ENCODE measurements around the gene ASTN2.

ASTN2 gene

GRCh38 chr9:116490321-116490720, 924.5 kb downstream of the ASTN2 start:
- DNase-seq (ENCODE audit: low spot score): no peak
- in situ Hi-C loops (cut with MboI; ENCODE audit: low pct_unique_long_range_greater_than_20kb, low sequenced_read_pairs, unreplicated experiment): no loop called here
- TF ChIP-seq, protein P1, sequence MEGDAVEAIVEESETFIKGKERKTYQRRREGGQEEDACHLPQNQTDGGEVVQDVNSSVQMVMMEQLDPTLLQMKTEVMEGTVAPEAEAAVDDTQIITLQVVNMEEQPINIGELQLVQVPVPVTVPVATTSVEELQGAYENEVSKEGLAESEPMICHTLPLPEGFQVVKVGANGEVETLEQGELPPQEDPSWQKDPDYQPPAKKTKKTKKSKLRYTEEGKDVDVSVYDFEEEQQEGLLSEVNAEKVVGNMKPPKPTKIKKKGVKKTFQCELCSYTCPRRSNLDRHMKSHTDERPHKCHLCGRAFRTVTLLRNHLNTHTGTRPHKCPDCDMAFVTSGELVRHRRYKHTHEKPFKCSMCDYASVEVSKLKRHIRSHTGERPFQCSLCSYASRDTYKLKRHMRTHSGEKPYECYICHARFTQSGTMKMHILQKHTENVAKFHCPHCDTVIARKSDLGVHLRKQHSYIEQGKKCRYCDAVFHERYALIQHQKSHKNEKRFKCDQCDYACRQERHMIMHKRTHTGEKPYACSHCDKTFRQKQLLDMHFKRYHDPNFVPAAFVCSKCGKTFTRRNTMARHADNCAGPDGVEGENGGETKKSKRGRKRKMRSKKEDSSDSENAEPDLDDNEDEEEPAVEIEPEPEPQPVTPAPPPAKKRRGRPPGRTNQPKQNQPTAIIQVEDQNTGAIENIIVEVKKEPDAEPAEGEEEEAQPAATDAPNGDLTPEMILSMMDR (IDR thresholded peaks at IDR 0.05; ENCODE audit: extremely low read depth, insufficient read depth, missing control alignments): no peak

- no peak for DNase-seq (ENCODE audit: low spot score)
- TF ChIP-seq, protein P1 (IDR thresholded peaks at IDR 0.05; ENCODE audit: extremely low read depth, insufficient read depth, missing control alignments): no peak
- in situ Hi-C loops (cut with MboI; ENCODE audit: low pct_unique_long_range_greater_than_20kb, low sequenced_read_pairs, unreplicated experiment): no loop called here
Measured at GRCh38 chr9:116488373-116488772, 926.5 kb downstream of the ASTN2 start.

GRCh38 chr9:116484492-116485061, 930.3 kb downstream of the ASTN2 start:
- TF ChIP-seq, protein P1 (IDR thresholded peaks at IDR 0.05; ENCODE audit: extremely low read depth, insufficient read depth, missing control alignments): no peak
- no peak for DNase-seq (ENCODE audit: low spot score)
- in situ Hi-C loops (cut with MboI; ENCODE audit: low pct_unique_long_range_greater_than_20kb, low sequenced_read_pairs, unreplicated experiment): no loop called here

- TF ChIP-seq, protein P1 (IDR thresholded peaks at IDR 0.05; ENCODE audit: extremely low read depth, insufficient read depth, missing control alignments): no peak
- in situ Hi-C loops (cut with MboI; ENCODE audit: low pct_unique_long_range_greater_than_20kb, low sequenced_read_pairs, unreplicated experiment): no loop called here
- no peak for DNase-seq (ENCODE audit: low spot score)
Measured at GRCh38 chr9:116483622-116484491, 931.0 kb downstream of the ASTN2 start.

DNA sequence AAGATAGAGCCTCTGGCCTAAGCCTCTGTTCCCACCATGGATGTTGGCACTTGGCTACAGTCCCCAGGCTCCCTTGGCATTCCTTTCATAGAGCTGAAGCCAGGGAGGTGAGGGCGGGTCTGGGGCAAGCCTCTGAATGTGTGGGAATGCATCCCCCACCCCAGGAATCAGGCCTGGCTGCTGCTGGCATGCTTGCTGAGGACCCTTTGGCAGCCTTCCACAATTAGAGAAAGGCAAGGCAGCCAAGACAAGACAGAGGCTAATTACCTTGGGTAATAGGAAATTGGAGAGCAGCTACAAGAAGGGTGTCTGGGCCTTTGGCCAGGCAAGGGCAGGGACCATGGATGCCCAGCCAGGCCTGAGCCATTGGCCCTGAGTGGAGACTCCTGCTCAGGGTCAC, 932.1 kb downstream of the ASTN2 start:
- no peak for DNase-seq (ENCODE audit: low spot score)
- in situ Hi-C loops (cut with MboI; ENCODE audit: low pct_unique_long_range_greater_than_20kb, low sequenced_read_pairs, unreplicated experiment): no loop called here
- TF ChIP-seq, protein P1 (IDR thresholded peaks at IDR 0.05; ENCODE audit: extremely low read depth, insufficient read depth, missing control alignments): no peak

DNA sequence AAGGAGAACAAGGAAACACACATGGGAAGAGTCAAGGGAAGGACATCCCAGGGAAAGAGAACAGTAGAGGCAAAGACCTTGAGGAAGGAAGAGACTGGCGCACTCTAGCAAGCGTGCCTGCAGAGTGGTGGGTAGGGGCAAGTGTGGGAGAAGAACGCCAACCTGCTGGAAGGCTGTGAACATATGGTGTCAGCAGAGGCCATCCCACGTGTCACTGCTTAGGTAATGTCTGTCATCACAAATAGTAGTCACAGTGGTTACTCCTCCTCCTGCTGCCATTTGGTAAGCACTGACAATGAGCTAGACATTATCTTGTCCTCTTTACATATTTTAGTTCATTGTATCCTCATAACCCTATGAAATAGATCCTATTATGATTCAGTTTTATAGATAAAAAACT, 934.2 kb downstream of the ASTN2 start:
- TF ChIP-seq, protein P1 (IDR thresholded peaks at IDR 0.05; ENCODE audit: extremely low read depth, insufficient read depth, missing control alignments): no peak
- no peak for DNase-seq (ENCODE audit: low spot score)
- in situ Hi-C loops (cut with MboI; ENCODE audit: low pct_unique_long_range_greater_than_20kb, low sequenced_read_pairs, unreplicated experiment): no loop called here

All from GM13977 (cell line).